HG03135 (cell line): ENCODE data around the gene MINDY2.
"Not testable (repeated sequence)": the region's sequence is repeated elsewhere in the genome, so short reads cannot be mapped to it uniquely, and the experiment has no call there.

ENCODE experiments used
- ATAC-seq: cut with Tn5 transposase; IDR thresholded peaks from one replicate; pipeline ENCODE4 v1.9.1; 2021; ENCODE audit warnings: mild to moderate bottlenecking, moderate library complexity; ENCODE audit not compliant: unreplicated experiment

MINDY2 gene

DNA sequence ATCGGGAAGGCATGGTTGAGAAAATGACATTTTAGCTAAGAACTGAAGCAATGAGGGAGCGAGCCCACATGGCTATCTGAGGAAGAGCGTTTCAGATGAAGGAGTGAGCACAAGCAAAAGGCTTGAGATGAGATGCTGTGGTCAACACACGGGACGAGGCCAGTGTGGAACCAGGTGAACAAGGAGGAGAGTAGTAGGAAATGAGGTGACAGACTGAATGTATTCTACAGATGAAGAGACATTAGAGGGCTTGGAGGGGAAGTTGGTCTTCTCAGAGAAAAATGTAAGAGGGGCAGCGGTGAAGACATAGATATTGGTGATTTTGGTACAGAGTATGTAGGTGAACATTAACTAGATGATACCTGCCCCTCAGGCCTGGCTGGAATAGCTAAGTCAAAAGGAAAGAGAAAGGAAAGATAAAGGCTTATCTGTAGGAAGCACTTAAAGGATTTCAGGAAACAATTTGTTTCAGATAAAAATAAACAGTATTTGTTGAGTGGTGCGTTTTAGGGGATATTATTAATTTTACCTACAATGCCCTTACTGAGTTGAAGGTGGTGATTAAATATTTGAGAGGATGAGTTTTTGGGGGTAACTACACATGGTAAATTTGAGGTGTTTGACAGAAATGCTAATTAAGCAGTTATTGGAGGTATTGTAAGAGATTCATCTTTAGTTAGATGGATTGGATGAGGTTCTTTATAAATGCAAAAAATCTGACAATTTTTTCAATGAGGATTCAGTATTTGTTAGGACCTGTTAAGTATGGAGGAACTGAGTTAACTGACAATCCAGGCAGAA lies 105.4 kb downstream of the MINDY2 start:
- ATAC-seq, result no peak

DNA sequence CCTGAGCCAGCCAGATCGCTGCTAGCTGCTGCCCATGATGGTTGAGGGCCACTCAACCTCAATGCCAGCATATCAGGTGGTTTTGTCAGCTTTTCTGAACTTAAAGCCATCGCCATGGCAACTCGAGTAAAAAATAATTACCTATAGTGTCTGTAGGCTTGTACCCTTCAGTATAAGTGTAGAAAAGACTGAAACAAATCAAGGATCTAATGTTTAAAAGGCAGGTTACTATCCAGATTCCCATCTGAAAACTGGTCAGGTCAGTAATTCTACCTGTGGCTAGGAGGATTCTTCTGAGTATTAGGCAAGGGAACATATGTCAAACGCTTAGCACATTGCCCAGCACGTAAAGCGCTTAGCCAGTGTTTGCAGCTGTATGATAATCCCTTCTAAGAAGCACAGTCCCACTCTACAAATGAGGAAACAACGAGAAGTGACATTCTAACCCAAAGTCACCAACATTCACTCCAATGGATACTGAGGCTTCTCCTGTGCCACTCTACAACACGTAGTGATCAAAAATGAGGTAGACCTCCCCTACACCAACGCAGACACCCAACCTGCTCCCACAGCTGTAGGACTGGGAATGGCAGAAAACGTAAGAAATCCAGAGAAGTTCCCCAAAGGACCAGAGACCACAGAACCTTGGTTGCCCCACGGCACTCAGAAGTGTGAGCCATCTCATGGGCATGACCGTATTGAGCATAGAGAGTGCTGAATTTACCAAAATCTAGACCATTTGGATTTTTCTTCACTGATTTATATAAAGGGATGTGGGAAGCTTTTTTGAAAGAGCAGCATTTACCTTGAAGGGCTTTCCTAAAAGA lies 107.1 kb downstream of the MINDY2 start:
- ATAC-seq, result no peak

DNA sequence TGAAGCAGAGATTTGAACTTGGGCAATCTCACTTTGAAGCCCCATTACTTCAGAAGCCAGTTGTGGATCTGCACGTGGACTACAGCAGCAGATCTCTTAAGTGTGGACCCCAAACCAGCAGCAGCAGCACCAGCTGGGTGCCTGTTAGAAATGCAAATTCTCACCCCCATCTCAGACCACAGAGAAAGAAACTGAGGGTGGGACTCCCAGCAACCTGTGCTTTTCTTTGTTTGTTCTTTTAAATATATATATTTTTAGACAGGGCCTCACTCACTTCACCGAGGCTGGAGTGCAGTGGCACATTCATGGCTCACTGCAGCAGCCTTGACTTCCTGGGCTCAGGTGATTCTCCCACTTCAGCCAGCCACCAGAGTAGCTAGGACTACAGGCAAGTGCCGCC lies 109.2 kb downstream of the MINDY2 start:
- no peak for ATAC-seq

DNA sequence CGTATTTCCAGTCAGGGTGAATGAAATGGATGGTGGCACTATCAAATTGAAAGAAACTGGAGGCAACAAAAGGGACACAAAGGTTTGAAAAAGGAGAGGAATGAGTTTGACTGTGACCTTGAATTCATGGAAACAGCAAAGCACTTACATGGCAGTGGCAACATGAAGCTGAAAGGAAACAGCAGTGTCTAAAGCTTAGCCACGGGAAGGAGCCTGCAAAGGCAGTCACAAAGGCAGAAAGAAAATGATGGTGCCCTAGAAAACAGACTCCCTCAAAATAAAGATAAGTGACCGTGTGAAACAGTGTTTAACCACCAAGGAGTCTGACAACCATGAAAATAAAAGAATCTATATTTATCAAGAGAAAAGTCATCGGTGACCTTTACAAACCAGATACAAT lies 111.1 kb downstream of the MINDY2 start:
- no peak for ATAC-seq

DNA sequence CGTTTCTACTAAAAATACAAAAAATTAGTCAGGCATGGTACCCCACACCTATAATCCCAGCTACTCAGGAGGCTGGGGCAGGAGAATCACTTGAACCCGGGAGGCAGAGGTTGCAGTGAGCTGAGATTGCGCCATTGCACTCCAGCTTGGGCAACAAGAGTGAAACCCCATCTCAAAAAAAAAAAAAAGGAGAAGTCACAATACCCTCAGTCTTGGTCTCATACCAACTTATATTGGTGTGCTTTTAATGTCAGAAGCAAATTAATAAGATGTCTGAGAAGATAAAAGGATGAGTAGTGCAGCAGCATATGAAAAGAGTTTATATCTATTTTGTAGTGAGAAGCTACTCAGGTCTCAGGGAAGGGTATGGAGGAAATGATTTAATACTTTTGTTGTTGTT lies 112.8 kb downstream of the MINDY2 start:
- not testable (repeated sequence) for ATAC-seq

DNA sequence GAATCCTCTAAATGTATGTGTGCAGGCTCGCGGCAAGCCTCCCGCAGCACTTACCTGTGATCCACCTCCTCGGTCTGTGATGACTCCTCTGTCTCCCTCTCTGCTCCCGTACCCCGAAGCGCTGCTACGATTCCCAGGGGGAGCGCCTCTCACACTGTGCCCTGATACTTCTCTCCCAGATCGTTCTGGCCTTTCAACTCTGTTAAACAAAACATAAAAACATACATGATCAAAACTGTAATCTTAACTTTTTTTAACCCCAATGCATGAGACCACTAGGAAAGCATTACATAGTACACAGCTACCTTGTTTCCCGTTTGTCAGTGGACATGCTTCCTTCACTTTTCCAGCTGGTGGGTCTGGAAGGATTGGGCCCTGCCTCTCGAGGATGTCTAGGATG lies 115.8 kb downstream of the MINDY2 start:
- no peak for ATAC-seq

DNA sequence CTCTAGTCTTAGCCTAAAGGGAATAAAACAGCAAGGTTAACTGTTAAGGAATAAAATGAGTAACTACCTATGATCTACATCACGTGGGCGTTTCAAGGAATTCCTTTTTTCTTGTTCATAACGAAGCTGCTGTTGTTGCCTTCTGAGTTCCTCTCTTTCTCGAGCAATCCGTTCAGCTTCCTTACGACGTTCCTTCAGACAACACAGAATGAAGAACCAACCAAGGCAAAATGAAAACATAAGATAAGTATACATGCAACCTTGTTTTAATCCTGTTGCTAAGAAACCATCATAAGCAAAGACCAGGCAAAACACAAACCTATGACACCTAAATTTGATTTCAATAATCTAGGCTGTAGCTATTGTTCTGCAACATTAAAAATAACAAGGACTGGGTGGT lies 118.3 kb downstream of the MINDY2 start:
- ATAC-seq, result no peak

DNA sequence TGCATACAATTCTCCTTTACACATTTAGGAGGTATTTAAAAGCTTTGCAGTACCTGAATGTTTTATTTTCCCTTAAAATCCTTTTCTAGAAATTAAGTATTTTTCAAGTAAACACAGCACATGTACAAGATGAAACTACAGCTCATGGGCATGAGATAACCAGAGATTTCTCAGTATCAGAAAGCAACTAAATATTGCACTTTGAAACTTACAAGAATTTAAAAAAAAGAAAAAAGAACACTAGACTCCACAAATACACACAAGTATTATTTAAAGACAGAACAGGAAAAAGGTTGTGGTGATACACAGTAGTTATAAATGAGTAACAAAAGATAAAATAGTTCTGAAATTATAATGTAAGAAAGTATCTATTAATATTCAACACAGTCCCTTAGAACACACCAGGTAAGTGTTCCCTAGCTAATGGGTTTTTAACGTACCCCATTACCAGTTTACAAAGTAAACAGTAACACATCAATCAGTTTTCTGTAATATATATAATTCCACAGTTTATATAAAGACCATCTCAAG lies 127.1 kb downstream of the MINDY2 start:
- no peak for ATAC-seq

DNA sequence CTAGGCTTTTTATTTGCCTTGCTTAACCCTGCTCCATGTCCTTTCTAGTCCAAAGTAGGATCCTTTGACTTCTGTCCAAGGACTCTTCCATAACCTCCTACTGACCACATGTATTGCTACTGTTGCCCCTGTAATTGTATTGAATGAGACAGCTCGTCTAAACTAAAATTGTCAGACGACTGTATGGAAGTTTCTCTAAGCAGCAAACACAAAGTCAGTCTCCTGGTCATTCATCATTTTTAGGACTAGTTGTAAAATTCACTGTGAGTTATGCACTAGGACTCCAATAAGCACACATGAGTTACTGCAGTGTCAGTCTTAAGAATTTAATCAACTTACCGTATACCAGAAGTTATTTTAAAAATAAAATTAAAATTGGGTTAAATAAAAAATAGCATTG lies 129.5 kb downstream of the MINDY2 start:
- no peak for ATAC-seq

DNA sequence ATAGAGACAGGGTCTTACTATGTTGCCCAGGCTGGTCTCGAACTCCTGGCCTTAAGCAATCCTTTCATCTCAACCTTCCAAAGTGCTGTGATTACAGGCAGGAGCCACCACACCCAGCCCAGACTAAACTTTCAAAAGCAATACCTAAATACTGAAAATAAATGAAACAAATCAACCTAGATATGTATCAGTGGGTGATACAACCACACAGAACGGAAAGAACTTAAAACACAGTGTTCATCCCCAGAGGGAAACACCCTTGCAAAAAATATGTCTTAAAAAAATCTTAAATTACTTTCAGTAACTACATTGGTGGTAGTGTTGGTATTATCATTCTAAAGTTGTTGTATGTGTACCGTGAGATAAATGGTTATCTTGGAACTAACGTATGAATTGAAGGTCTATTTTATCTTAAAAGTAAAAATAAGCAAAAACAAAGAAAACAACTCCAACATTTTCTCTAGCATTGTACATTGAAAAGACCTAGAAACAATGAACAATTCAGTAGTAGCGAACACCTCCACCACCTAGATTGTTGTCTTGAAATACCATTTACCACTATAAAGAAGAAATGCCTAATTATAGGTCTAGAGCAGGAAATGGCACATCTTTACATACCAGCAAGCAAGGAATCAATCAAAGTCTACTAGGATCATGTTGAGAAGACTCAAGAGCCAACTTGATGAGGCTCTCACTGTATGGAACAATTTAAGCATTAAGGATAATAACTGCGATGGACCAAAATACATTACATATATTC lies 137.6 kb downstream of the MINDY2 start:
- ATAC-seq, result no peak

DNA sequence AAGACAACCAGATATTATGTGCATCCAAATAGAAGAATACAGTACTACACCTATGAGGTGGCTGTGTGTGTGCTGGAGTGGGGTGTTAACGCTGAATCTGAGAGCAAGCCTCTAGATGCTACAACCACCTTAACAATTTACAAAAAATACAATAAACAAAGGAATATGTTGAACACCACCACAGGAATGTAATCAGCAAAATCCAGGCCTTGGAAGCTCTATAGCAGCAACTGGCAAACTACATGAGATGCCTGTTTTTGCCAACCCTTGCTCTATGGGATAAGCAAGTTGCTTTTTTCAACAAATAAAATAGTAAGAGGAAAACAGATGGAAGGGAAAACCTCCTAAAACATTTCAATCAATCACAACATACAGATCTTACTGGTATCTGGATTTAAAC lies 138.5 kb downstream of the MINDY2 start:
- no peak for ATAC-seq

DNA sequence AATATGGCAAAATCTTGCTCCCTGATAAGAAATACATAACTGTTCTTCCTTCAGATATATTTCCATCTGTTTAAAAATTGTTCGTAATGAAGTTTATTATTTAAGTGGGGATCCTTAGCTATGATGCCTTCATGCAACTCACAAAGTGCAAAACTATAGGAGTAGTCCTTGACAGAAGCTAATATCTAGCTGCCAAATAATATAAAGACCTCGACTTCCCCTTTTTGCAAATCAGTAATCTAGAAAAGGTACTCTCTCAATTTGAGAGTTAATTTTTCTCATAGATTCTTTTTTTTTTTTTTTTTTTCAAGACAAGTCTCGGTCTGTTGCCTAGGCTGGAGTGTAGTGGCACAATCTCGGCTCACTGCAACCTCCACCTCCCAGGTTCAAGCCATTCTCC lies 139.4 kb downstream of the MINDY2 start:
- ATAC-seq, result no peak
